HuH-7 (cell line): ENCODE measurements around the gene FTH1.
"Not testable (repeated sequence)": the region's sequence is repeated elsewhere in the genome, so short reads cannot be mapped to it uniquely, and the experiment has no call there.

ENCODE experiments used
- DNase-seq: peaks from one replicate; pipeline ENCODE4 v3.0.0; 2011; ENCODE audit warnings: low spot score

The FTH1 gene

GRCh38 chr11:61978703-61979661 lies 11.5 kb upstream of the FTH1 start:
- no peak for DNase-seq

- DNase-seq, result no peak
Measured at GRCh38 chr11:61976813-61977475, 9.5 kb upstream of the FTH1 start.

DNA sequence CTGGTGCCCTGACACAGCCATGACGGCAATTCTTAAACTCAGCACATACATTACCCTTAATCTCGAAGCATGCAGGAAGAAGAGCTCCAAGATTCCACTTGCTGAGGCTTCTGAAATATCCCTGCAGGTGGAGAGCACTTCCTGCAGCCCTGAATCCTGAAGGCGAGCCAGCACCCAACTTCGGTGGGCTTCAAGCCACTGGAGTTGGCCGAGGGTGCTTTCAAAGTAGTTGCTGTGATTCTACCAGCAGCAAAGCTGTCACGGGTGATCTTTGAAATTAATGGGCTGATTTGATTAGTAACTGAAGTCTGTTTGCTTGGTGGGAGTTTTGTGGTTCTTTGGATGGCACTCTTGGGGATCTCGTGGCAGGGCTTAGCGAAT lies 9.0 kb upstream of the FTH1 start:
- DNase-seq, result no peak

- no peak for DNase-seq
Measured at GRCh38 chr11:61975638-61976419, 8.4 kb upstream of the FTH1 start.

- no peak for DNase-seq
Measured at GRCh38 chr11:61974766-61975631, 7.6 kb upstream of the FTH1 start.

DNA sequence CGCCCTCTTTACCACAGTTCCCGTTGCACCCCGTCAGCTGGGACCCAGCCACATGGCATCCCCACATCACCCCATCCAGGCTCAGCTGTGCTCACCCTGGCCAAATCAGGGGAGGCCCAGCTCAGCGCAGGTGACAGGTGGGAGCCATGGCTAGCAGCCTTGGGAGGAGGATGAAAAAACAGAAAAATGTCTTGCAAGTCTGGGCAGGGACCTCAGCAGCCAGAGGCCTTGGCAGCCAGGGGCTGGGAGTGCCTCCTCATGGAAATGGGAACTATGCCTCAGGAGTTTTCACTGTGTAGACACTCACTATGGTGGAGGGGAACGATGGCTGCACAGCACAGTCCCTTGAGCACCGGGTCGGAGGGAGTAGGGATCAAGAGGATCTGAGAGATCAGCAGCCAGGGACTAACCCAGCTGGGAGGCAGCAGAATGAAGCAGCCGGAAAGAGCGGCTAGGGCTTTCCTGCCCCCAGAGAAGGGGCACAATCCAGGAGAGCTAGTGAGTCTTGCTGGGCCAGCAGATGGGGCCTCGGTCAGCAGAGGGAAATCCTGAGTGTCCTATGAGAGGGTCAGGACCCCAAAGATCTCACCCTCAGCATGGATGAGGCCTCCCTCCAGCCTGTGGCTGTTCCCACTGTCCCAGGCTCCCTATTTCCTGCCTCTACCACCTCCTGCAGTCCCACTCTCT lies 6.2 kb upstream of the FTH1 start:
- DNase-seq, result no peak

- DNase-seq, result no peak
Measured at GRCh38 chr11:61972672-61973475, 5.4 kb upstream of the FTH1 start.

- DNase-seq, result no peak
Measured at GRCh38 chr11:61972112-61972671, 4.8 kb upstream of the FTH1 start.

- DNase-seq, result peak; percentile 93
Measured at GRCh38 chr11:61971248-61972111, 4.0 kb upstream of the FTH1 start.

DNA sequence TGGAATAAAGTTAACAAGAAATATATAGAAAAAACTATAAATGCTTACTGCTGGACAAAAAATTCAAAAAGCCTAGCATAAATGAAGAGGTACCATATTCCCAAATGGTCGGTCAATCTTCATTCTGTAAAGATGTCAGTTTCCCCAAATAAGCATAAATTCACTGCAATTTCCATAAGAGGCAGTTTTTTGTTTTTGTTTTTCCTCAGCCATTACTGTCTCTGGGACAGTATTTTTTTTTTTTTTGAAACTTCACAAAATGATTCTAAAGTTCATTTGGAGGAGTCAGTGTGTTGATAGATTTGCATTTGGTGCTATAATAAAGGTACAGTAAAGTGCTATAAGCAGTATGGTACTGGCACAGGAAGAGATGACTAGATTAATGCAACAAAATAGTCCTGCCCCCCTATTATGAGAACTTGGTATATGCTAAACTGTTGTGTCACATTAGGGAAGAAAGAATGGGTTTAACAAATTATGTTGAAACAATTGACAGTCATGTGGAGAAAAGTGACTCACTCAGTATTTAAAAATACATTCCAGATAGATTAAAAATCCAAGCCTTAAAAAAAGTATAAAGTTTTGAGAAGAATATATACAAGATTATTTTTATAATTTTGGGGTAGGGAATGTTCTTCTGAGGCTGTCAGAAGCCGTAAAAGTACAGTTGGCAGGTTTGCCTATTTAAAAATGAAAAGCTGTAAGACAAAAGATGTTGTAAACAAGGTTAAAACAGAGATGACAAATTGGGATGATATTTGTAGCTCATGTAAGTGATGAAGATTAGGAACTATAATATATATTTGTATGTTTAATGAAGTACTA lies 2.6 kb upstream of the FTH1 start:
- DNase-seq, result no peak

GRCh38 chr11:61969391-61969758 lies 1.9 kb upstream of the FTH1 start:
- DNase-seq, result no peak

DNA sequence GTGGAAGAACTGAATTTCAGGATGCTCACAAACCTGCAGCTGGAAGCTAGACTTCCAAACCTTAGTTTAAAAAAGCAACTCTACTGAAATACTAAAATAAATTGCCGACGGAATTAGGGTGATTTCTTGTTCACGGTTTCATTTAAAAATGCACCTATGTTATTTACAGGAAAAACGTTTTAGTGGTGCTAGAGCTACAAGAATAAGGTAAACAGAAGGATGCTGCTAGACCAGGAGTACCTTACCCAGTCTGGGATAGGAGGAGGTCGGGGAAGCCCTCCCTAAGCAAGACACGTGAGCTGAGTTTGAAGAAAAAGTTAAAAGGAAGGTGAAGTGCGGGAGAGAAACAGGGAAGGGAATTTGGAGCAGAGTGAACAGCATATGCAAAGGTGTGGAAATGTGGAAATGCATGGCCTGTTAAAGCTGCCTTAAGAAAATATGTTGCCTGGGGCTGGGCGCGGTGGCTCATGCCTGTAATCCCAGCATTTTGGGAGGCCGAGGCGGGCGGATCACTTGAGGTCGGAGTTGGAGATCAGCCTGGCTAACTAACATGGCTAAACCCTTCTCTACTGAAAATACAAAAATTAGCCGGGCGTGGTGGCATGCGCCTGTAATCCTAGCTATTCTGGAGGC lies 1.4 kb upstream of the FTH1 start:
- no peak for DNase-seq

DNA sequence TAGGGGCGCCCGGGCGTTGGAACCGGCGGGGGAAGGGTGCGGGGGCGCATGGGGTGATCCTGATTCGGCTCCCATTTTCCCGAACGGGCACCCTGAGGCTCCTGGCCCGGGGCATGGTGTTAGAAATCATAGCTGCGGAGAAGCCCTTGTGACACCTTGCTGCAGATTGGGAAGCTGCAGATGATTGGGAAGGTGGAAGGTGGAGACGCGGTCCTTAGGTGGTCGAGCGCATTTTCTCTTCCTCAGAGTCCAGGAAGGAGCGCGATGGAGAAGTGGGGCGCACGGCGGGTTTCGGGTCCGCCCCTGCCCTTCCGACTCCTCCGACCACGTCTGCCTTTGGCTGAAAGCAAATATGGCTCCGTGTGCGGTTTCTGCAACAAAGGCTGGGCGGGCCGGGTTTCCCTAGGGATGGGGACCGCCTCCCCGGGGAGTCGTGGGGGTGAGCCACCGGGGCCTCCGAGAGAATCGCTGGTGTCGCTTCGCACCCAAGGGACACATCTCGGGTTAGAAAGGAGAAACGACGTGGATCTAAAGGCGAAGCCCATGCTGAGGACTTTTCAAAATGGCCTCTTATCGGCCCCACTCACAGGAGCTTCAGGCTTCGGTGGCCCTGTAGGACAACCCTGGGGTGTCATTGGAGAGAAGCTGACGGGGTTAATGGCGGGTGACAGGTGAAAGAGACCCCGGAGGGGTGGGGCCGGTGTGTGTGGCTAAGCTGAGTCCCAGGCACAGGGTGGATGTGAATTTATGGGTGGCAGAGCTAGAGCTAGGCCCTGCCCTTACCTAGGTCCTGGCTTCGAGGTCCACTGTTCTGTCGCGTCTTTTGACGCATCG lies 707 bp upstream of the FTH1 start:
- DNase-seq, result peak; percentile 64

DNA sequence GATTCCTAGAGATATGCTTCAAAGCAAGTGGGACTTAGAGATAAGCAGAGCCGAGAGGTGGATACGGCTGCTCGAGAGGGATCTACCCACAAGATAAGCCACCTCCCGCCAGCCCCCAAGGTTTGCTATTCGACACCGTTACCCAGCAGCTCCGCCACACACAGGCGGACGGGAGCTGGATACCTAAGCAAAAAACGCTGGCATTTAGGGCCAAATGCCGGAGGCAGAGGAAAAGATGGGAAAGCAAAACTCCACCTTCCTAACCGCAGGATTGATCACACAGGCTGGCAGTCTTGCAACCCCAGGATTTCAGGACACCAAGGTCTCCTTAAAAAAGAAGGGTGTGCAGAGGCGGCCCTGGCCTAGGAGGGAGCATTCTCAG lies 709 bp downstream of the FTH1 start:
- DNase-seq, result no peak

DNA sequence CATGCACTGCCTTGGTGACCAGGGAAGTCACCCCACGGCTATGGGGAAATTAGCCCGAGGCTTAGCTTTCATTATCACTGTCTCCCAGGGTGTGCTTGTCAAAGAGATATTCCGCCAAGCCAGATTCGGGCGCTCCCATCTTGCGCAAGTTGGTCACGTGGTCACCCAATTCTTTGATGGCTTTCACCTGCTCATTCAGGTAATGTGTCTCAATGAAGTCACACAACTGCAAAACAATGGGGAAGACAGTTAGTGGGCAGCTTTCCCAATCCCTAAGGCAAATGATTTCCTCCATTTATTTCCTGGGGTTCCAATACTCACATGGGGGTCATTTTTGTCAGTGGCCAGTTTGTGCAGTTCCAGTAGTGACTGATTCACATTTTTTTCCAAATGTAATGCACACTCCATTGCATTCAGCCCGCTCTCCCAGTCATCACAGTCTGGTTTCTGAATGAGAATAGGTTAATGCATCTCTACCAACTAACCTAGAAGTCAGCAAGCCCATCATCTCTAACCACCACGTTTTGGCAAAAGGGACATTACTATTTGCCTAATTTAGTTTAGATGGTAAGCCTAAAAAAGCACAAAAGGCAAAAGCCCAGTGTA lies 2.7 kb downstream of the FTH1 start:
- not testable (repeated sequence) for DNase-seq

DNA sequence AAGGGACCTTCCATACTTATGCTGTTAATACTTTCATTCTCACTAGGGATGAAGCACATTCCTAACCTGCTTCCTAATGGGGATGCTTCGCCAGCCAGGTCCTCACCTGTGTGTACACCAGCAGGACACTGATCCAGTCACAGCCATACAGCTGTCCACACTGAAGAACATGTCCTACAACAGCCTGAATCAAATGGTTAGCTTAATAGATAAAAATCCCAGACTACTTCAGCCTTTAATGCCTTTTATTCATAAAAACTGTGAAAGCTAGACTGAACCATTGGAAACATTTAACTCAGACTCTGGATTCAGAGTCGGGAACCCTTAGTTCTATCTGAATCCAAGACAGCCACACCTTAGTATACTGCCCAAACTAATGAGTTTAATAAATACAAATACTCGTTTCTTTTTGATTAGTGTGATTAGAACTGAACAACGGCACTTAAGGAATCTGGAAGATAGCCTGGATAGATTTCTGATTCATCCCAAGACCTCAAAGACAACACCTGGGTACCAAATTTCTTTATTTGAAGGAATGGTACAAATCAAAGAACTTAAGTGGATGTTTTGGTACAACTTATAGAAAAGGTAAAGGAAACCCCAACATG lies 3.3 kb downstream of the FTH1 start:
- DNase-seq, result no peak
